COLO668 (cell line): Measurements from ENCODE around the gene APOBEC3G.

Experiments
- DNase-seq: peaks from one replicate; lab custom pipeline; 2025; ENCODE audit not compliant: unreplicated experiment; lab: John Stamatoyannopoulos, UW

The APOBEC3G gene

DNA sequence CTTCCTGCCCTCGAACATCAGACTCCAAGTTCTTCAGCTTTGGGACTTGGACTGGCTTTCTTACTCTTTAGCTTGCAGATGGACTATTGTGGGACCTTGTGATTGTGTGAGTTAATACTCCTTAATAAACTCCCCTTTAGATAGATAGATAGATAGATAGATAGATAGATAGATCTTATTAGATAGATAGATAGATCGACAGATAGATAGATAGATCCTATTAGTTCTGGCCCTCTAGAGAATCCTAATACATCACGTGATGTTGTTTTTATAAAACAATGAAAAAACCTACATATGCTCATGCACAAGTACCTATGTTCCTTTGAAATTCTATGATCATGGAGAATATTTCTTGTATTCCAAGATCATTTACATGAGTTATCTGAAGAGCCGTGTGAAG, 43.9 kb downstream of the APOBEC3G start:
- DNase-seq, result no peak

DNA sequence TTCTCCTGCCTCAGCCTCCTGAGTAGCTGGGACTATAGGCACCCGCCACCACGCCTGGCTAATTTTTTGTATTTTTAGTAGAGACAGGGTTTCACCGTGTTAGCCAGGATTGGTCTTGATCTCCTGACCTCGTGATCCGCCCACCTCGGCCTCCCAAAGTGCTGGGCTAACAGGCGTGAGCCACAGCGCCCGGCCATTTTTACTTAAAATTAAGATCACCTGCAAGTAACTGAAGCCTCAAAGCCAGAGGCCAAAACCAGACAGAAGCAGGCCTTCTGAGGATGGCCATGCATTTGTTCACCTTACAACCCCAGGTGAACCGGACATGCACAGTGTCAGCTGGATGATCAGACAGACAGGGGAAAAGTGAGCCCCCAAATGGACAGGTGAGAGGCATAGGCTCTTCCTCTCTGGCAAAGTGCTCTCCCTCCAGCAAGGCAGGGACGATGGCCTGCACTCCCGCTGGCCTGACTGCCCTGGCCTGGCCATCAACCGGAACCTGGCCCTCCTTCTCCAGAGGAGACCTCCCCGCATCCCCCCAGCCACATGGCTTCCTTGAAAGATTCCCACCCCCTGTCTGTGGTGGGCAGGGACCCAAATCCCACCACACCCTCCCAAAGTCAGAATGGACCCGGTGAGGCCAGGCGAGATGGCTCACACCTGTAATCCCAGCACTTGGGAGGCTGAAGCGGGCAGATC, 45.8 kb downstream of the APOBEC3G start:
- no peak for DNase-seq

DNA sequence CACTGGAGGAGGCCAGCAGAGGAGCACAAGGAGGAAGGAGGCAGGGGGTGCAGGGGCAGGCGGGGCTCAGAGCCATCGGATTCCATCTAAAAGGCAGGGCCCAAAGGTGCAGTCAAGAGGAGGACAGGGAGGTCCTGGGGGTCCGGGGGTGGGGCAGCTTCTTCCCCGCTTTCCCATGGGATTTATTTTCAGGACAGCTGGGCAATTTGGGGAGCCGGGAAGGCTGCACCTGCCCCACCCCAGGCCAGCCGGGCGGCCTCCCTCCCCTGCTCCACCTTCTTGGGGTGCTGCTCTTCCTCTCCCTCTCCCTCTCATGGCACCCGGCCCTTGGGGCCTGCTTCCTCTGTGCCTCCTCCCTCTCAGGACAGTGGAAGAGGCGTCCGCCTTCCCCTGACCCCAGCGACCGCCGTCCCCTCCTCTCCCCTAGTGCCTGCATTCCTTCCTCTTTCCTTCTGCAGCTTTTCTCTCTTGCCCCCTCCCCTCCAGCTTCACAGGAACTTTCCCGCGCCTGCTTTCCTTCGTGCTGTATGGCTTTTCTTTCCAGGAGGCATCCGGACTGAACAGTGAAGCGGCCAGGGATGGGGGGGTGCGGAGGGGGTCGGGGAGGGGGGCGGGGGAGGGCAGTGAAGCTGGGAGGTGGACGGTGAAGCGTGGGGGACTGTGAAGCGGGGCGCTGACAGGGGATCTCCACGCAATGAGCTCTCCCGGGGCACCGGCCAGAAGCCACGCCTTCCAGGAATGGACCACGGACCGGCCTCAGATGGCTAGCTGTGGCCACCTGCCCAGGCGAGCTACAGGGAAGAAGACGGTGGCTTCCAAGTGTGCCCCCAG, 46.9 kb downstream of the APOBEC3G start:
- no peak for DNase-seq

DNA sequence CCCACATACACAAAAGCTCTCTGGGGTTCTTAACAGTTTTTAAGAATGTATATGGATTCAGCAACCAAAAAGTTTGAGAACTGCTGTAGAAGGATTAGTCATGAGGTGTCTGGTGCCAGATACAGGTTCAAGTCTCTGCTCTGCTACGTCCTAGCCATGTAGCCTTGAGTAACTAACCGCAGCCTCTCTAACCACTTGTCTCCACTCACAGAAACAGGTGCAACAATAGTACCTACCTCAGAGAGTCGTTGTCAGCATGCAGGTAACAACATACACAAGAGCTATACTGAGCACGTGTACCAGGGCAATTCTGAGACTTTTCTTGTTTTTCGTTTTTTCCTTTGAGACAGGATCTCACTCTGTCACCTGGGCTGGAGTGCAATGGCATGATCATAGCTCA, 48.5 kb downstream of the APOBEC3G start:
- DNase-seq, result no peak

DNA sequence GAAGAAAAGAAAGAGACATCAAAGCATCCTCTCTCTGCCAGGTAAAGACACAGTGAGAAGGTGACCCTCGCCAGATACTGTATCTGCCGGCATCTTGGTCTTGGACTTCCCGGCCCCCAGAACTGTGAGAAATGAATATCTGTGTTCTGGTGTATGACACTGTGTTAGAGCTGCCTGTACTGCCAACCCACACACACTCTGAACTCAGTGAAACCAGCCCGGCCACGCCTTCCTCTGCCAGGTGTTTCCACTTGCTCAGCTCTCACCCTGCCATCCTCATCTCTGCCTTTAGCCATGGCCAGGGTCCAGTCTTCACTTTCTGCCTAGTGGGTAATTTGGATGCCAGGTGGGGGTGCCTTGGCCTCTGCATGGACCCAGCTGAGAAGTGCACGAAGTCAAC, 51.4 kb downstream of the APOBEC3G start:
- no peak for DNase-seq

DNA sequence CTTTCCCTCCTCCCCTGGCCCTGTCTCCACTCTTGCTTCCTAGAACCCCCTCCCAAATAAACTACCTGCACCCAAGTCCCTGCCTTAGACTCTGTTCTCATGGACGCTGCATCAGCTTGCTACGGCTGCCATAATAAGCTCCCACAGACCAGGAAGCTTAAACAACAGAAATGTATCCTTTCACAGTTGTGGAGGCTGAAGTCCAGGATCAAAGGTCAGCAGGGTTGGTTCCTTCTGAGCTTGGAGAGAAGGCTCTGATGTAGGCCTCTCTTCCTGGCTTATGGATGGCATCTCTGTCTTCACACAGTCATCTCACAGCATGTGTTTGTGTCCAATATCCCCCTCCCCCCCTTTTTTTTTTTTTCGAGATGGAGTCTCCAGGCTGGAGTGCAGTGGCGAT, 52.0 kb downstream of the APOBEC3G start:
- DNase-seq, result no peak

DNA sequence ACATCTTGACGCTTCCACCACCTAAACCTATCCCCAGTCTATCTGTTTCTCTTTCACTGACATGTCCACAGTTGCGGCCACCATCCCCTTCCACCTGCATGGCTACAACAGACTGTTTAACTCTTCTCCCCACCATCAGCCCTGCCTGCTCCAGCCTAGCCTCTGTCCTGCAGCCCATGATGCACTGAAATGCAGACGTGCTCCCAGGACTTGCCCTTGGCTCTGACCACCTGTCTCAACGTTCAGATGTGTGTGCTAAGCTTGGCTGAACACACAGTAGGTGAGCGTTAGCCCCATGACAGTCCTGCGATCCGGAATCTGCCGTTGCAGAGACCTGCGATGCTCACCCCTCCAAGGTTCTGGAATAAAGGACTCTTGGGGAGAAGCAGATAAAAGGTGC, 52.7 kb downstream of the APOBEC3G start:
- DNase-seq, result no peak

DNA sequence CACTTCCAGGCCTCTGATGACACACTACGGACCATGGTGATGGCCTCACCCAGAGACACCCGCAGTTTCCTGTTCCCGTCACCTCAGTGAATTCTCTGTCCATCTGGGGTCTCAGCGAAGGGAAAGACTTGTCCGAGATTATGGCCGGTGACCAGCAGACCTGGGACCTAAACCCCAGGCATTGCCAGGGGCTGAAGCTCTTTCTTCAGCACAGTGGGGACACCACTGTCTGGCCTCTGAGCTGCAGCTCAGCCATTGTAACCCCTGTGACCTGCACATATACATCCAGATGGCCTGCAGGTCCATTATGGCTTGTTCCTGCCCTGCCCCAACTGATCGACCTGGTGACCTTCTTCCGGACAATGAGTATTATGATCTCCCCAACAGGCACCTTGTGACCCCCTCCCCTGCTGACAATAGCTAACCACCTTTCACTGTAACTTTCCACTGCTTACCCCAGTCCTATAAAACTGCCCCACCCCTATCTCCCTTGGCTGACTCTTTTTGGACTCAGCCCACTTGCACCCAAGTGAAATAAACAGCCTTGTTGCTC, 53.2 kb downstream of the APOBEC3G start:
- DNase-seq, result no peak

DNA sequence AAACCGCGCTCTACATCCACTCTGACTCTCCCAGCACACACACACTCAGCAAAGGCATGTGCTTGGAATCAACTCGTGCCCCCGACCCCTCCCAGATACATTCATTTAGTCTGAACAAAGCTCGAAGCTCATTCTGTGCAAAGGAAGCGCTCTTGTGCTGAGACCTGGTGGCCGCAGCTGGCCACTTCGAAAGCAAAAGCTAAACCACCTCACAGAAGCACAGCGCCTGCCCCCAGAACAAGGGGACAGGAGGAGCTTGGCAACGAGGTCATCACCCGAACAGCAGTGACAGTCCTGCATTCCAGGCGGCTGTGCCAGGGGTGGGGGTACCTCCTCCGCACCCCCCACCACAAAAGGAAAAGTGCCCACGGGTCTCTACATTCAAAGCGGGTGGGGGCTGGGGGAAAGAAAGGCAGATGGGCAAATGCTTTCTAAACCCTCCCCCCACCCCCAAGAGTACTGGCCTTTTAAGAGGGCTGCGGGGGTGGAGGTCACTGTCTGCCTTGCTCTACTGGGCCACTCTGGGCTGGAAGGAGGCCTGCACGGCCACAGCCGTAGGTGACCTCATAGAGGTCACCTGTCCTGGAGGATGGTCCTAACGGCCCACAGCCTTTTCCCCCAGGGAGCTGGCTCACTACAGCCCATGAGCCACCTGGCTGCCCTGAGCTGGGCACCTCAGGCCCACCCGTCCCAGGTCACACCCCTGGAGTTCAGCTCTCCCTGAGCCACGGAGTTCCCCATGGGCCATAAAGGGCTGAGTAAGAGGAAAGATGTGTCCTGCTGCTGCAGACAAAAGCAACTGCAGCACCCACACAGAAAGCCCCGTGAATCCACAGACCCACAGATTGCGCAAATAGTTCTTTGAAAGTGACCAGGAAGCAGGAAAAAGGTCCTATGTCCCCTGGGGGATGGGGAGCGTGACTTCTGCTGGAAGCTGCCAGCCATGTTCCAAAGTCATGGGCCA, 54.1 kb downstream of the APOBEC3G start:
- no peak for DNase-seq

DNA sequence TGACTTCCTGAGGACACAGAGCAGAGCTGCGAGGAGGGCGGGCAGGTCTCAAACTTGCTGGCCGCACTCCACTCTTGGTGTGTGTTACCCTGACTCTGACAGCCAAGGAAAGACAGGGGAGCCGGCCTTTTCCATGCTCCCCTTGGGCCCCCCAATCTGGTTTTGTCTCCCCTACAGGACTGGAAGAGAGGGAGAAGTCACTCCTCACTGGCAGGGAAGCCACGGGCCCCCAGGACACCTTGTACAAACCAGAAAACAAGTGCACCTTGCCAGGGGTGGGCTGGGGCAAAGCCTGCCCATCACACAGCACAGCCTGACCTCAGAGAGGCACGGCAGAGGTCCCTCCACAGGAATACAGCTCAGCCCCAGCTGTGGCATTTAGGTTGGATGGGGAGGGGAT, 55.2 kb downstream of the APOBEC3G start:
- DNase-seq, result no peak

DNA sequence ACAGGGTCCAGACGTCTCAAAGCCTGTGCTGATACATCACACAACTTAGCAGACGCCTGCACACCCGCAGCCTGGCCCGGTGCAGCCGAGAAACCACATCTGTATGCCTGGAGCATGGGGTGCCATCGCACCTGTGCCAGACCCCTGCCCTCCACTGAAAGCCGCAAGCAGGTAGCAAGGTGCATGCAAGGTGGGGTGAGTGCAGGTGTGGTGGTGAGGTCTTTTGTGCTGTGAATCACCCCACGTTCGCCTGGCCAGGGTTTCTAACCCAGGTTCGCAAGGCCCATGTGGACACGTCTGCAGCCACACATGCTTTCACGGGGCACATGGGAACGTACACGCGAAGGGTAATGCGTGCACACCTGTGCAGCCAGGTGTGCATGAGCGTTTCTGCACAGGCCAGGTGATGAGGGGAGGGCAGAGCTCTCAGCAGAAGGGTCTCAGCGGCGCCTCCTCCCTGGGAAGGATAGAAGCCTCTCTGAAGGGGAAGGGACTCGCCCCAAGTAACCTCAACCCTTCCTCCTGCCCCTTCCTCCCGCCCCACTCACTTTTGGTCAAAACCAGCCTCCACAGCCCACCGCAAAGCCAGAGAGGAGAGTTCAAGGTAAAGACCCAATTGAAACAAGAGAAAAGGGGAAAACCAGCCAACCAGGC, 55.9 kb downstream of the APOBEC3G start:
- DNase-seq, result no peak

DNA sequence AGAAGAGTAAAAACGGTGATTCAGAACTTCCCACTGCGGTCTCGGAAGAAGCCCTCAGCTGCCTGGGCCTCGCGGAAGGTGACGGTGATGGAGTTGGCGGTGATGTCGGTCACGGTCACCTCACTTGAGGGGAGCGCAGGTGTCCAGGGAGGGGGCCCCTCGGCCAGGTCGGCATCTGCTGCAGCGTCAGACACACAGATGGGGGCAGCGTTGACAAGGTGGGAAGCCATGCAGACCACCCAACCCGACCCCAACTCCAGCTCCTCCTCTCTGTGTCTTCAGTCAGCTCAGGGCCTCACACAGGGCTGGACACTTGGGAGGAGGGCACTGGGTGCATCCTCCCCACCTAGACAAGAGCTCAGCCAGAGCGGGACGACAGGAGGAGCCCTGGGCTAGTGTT, 56.8 kb downstream of the APOBEC3G start:
- no peak for DNase-seq

DNA sequence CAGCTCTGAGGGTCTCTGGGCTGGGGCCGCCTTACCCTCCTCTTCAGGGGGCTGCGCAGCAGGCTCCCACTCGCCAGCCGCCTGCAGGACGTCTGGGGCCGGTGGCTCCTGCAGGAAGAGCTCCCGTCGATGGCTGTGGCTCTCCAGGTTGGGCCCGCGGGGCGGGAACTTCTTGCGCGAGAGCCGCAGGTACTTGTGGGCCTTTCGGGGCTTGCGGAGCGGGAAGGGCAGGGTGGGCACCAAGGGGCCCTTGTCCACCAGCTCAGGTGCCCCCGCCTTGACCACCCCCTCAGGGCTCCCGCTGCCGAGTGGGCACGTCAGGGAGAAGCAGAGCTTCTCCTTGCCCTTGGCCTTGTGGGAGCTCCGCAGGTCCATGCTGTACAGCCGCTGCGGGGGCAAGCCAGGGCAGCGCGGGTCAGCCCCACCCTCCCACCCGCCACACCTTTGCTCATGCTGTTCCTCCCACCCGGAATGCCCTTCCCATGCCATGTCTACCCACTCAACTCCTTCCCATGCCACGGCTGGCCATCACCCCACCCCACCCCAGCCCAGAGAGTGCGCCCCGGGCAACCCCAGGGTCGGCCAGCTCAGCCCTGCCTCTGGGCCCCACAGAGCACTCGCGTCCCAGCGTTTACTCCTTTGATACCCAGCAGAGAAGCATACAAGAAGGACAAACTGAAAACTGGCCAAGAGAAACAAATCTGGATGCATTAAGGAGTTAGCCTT, 57.5 kb downstream of the APOBEC3G start:
- DNase-seq, result no peak

DNA sequence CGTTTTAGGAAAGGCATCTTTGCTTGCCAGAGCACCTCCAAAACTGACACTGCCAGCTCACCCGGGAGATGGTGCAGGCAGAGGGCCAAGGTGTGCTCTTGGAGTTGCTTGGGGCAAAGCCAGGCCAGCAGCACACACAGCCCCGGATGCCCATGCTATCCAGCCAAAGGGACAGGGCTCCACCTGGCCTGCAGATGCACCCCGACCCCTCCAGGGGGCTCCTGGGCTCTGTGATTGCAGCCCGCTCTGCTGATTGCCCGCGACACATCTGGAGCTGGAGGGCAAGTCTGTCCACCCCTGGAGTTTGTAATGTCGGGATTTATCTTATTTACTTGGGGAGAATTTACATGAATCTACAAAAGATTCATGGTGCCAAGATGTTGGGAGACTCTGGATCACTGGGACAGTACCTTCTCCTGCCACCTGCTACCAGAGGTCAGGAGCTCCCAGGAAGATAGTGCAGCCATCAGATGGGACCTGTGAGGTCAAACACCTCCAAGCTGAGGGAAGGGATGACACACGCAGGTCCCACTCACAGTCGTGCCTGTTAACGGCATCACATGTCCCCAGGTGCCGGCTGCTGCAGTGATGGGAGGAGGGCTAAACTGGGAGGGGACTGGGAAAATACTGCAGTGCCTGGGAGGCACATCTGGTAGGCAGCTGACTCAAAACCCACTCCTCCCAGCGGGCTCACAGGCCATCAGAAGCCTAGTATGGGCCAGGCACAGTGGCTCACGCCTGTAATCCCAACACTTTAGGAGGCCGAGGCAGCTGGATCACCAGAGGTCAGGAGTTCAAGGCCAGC, 58.2 kb downstream of the APOBEC3G start:
- peak; percentile 60 for DNase-seq

DNA sequence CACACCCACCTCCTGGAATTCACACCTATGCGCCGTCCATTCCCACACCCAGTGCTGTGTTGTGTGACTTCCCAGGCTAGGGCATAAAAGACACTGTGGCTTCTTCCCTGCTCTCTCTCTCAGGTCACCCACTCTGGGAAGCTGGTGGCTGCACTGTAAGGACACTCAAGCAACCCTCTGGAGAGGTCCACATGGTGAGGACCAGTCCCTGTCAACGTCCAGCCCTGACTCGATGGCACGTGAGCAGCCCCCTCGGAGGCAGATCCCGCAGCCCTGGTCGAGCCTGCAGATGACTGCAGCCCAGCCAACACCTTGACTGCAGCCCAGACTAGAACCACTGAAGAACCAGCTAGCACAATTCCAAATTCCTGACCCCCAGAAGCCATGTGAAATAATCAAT, 59.2 kb downstream of the APOBEC3G start:
- DNase-seq, result no peak
